Upper lobe of right lung (tissue), 1 donor: Measurements from ENCODE around the gene THNSL1. TPM values are rescaled to one million over a fixed set of nuclear protein-coding genes. Genes with fewer than 3 reads are reported as not detected.
A peak's percentile ranks its signal among the peaks of the same experiment; 100 is the strongest.
"Not testable (repeated sequence)": the region's sequence is repeated elsewhere in the genome, so short reads cannot be mapped to it uniquely, and the experiment has no call there.

ENCODE experiments used
- ATAC-seq: fragments of 200-7000 bp; cut with Tn5 transposase; one replicate; pipeline ENCODE4 v1.9.1; 2020; ENCODE audit warnings: mild to moderate bottlenecking, moderate library complexity
- DNase-seq: peaks from one replicate; pipeline ENCODE4 v3.0.0-alpha.2; 2020
- H3K27ac ChIP-seq: fragments of 200-600 bp; one replicate; pipeline ENCODE4 v1.8.0; 2022
- H3K27me3 ChIP-seq: fragments of 200-600 bp; one replicate; pipeline ENCODE4 v1.8.0; 2022; ENCODE audit warnings: mild to moderate bottlenecking
- H3K36me3 ChIP-seq: fragments of 200-600 bp; one replicate; pipeline ENCODE4 v1.8.0; 2022
- H3K4me1 ChIP-seq: fragments of 200-600 bp; one replicate; pipeline ENCODE4 v1.8.0; 2022
- H3K4me3 ChIP-seq: fragments of 200-600 bp; one replicate; pipeline ENCODE4 v1.8.0; 2022; ENCODE audit warnings: mild to moderate bottlenecking
- H3K9me3 ChIP-seq: fragments of 200-600 bp; one replicate; pipeline ENCODE4 v1.8.0; 2022
- intact Hi-C: fragments of 100-400 bp; cut with DNase I; formaldehyde crosslinking; loops from one replicate; pipeline ENCODE4 v1.11.0; 2022
- long read RNA-seq: library from polyadenylated mRNA; unstranded; transcript quantifications from one replicate; pipeline ENCODE4 v2.0.0, GENCODE V29; 2021
- total RNA-seq: library from RNA; stranded (reverse); fragmentation: NEBNext Ultra II Directional; extraction: Animal tissue kit (Norgen Biotek cat#: 25700); gene quantifications from one replicate; pipeline ENCODE4 v1.2.1, GENCODE V29; 2021
- TF ChIP-seq, protein P1 (sequence below): fragments of 200-600 bp; IDR thresholded peaks from one replicate; pipeline ENCODE4 v1.8.0; 2022; ENCODE audit warnings: antibody characterized with exemption
- donor health status: DM: no; HTN: yes; CAD: no; lungs with severe emphysema.

Gene THNSL1, protein sequence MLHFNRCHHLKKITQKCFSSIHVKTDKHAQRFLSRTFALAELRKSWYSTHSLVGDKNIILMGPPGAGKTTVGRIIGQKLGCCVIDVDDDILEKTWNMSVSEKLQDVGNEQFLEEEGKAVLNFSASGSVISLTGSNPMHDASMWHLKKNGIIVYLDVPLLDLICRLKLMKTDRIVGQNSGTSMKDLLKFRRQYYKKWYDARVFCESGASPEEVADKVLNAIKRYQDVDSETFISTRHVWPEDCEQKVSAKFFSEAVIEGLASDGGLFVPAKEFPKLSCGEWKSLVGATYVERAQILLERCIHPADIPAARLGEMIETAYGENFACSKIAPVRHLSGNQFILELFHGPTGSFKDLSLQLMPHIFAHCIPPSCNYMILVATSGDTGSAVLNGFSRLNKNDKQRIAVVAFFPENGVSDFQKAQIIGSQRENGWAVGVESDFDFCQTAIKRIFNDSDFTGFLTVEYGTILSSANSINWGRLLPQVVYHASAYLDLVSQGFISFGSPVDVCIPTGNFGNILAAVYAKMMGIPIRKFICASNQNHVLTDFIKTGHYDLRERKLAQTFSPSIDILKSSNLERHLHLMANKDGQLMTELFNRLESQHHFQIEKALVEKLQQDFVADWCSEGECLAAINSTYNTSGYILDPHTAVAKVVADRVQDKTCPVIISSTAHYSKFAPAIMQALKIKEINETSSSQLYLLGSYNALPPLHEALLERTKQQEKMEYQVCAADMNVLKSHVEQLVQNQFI
- 3.0 TPM for total RNA-seq
- long read RNA-seq, transcript THNSL1-201 (3 exons, 3,691 nt) = major isoform, 8 of 10 reads
- long read RNA-seq, partial matches to known transcripts = 0 of 10 reads
- long read RNA-seq, other reads (novel, unspliced or antisense) = 0 of 10 reads

DNA sequence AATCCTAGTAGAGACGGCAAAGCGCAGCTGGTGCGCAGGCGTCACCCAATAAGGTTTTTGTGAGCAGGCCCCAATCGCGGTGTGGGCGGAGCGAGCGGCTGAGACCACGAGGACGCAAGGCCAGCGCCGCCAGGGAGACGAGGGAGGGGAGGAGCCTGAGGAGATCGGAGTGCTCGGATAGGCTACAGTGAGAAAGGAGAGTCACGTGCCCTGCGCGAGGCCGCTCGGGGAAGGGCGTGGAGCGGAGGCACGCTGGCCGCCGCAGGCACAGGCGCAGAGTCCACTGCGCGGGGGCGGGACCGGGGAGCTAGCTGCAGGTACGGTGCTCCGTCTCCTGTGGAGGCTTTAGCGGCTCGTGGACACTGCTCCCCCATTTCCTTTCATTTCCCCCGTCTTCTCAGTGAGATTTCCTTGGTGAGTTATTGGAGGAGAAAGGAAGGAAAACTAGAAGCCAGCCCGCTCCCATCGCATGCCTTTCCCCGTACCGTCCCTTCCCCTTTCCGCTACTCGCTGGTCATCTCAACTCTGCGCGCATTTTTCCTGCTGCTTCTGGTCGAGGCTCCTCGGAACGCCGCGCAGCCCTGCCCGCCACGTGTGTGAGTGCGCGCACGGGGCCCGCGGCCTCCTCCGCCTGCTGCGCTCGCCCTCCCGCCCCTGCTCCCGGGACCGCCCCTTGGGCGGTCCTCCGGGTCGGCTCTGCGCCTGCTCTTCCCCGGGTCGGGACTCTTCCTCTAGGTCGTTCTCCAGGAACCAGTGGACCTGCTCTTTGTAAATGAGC is at the start of gene THNSL1:
THNSL1 (plus strand) TSS at position 237 of the 778 bp plus-strand sequence. CDS start 6,612 bp downstream, outside the sequence.
- TF ChIP-seq, protein P1, sequence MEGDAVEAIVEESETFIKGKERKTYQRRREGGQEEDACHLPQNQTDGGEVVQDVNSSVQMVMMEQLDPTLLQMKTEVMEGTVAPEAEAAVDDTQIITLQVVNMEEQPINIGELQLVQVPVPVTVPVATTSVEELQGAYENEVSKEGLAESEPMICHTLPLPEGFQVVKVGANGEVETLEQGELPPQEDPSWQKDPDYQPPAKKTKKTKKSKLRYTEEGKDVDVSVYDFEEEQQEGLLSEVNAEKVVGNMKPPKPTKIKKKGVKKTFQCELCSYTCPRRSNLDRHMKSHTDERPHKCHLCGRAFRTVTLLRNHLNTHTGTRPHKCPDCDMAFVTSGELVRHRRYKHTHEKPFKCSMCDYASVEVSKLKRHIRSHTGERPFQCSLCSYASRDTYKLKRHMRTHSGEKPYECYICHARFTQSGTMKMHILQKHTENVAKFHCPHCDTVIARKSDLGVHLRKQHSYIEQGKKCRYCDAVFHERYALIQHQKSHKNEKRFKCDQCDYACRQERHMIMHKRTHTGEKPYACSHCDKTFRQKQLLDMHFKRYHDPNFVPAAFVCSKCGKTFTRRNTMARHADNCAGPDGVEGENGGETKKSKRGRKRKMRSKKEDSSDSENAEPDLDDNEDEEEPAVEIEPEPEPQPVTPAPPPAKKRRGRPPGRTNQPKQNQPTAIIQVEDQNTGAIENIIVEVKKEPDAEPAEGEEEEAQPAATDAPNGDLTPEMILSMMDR = no peak
- DNase-seq (peak; percentile 100), ATAC-seq (peak; percentile 99)
- Histone ChIP-seq H3K36me3 (no peaks in the 10 kb centered on the region), H3K27me3 (no peaks in the 10 kb centered on the region), H3K9me3 (no peaks in the 10 kb centered on the region), H3K27ac (peak within 1 kb of the TSS; percentile 91), H3K4me1 (peaks cover 6% of the 10 kb centered on the region), H3K4me3 (peak within 1 kb of the TSS; percentile 72)
- intact Hi-C loops = no loop called here

DNA sequence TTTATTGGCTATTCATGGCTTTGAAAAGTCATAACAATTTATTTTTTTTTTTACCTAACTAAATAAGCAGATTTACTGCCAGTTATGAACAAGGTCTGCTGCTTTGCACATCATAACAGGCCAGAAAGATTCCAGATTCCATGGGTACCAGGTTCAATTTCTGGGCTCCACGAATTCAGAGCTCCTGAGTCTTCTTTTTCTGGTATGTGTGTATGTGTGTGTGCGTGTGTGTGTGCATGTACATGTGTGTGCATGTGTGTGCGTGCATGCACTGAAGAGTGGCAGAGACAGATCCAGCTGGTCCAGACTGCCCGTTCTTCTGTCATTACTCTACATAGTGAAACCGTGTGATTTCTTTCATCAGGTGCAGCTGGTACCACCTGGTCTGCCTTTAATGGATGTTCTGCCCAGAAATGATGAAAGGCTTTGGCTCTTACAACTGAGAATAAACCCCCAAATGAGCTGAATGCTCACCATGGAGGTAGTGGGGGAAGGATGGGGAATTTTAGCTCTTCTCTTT is 49.4 kb upstream of the THNSL1 start:
- TF ChIP-seq, protein P1 = no peak
- no peak overlapping the region for H3K4me3 ChIP-seq
- no peaks in the 10 kb centered on the region for H3K36me3 ChIP-seq
- intact Hi-C loops = no loop called here
- H3K27me3 ChIP-seq = no peaks in the 10 kb centered on the region
- no peaks in the 10 kb centered on the region for H3K9me3 ChIP-seq
- H3K4me1 ChIP-seq = no peaks in the 10 kb centered on the region
- no peak overlapping the region for H3K27ac ChIP-seq
- ATAC-seq (no peak), DNase-seq (no peak)

DNA sequence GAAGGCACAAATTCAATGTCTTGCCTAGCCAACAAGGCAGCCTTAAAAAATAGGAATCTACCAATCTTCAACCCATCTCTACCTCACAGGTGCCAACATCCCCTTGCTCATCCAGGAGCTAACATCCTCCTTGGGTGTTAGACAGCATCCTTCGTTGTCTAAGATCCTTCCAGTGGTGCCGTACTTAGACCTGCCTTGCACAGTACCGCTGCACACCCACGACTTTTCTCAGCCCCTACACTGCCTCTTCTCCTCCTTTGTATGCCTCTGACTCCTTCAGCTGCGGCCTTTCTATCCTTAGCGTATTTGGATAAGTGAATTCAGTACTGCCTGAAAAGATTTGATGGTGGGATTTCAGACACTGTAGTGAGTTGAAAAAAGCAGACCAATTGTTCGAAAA is 48.1 kb upstream of the THNSL1 start:
- intact Hi-C loops = no loop called here
- TF ChIP-seq, protein P1 = no peak
- H3K27ac ChIP-seq = no peak overlapping the region
- DNase-seq (no peak), ATAC-seq (no peak)
- no peaks in the 10 kb centered on the region for H3K27me3 ChIP-seq
- H3K36me3 ChIP-seq = no peaks in the 10 kb centered on the region
- H3K4me1 ChIP-seq = no peaks in the 10 kb centered on the region
- H3K4me3 ChIP-seq = no peak overlapping the region
- no peaks in the 10 kb centered on the region for H3K9me3 ChIP-seq

DNA sequence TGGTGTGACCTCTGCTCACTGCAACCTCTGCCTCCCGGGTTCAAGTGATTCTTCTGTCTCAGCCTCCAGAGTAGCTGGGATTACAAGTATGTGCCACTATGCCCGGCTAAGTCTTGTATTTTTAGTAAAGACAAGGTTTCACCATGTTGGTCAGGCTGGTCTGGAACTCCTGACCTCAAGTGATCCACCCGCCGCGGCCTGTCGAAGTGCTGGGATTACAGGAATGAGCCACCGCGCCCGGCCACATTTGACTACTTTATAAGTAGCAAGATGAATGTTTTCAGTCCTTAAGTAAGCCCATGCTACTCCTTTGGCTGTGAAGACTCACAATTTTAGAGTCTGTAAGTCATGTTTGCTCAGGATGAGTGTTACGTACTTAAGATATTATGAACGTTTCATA is 47.5 kb upstream of the THNSL1 start:
- H3K27ac ChIP-seq, H3K4me3 ChIP-seq, H3K9me3 ChIP-seq, intact Hi-C loops, ATAC-seq, H3K27me3 ChIP-seq, DNase-seq, H3K4me1 ChIP-seq, H3K36me3 ChIP-seq: not testable (repeated sequence)

DNA sequence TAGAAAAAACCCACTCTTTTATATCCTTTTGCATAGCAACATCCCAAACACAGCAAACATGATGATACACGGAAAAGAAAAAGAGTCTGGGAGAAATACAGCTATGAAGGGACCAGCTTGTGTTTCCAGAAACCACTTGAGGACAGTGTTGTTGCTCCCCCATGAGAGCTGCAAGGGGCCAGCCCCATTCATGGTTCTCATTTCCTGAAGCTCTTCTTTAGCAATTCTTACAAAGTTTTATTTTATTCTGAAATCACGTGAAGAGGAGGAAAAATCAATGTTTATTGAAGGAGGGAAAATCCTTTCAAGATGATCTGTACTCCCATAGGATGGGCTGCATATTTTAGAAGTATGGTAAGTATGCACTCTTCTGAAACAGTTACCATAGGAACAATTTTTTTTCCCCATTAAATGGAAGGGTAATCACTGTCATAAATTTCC is 46.6 kb upstream of the THNSL1 start:
- intact Hi-C loops = no loop called here
- ATAC-seq (no peak), DNase-seq (no peak)

More for the DNA sequence above, 46.6 kb upstream of the THNSL1 start:
- TF ChIP-seq, protein P1 = no peak
- no peaks in the 10 kb centered on the region for H3K9me3 ChIP-seq
- H3K36me3 ChIP-seq = no peaks in the 10 kb centered on the region
- no peaks in the 10 kb centered on the region for H3K4me1 ChIP-seq
- H3K27me3 ChIP-seq = no peaks in the 10 kb centered on the region
- H3K27ac ChIP-seq = no peak overlapping the region
- H3K4me3 ChIP-seq = no peak overlapping the region
